HG03064 (cell line): ENCODE measurements around the gene TBX20.

ENCODE experiments used
- ATAC-seq: cut with Tn5 transposase; IDR thresholded peaks from one replicate; pipeline ENCODE4 v1.9.1; 2021; ENCODE audit warnings: low read depth; ENCODE audit not compliant: unreplicated experiment

The TBX20 gene

GRCh38 chr7:35253710-35254495 lies at the start of gene TBX20:
TBX20 (minus strand) TSS chr7:35254100; CDS start chr7:35253620, 480 bp downstream.
- no peak for ATAC-seq

GRCh38 chr7:35289376-35289775 lies 35.5 kb upstream of the TBX20 start:
- no peak for ATAC-seq

- ATAC-seq = no peak
Measured at GRCh38 chr7:35286986-35287385, 33.1 kb upstream of the TBX20 start.

- ATAC-seq = no peak
Measured at GRCh38 chr7:35286422-35286821, 32.5 kb upstream of the TBX20 start.

- ATAC-seq = no peak
Measured at GRCh38 chr7:35285799-35286198, 31.9 kb upstream of the TBX20 start.

- ATAC-seq = no peak
Measured at GRCh38 chr7:35280902-35281301, 27.0 kb upstream of the TBX20 start.

GRCh38 chr7:35277359-35277758 lies 23.5 kb upstream of the TBX20 start:
- ATAC-seq = no peak

- no peak for ATAC-seq
Measured at GRCh38 chr7:35272246-35272645, 18.3 kb upstream of the TBX20 start.

GRCh38 chr7:35268953-35269352 lies 15.1 kb upstream of the TBX20 start:
- no peak for ATAC-seq

GRCh38 chr7:35267411-35267810 lies 13.5 kb upstream of the TBX20 start:
- ATAC-seq = no peak

- ATAC-seq = no peak
Measured at GRCh38 chr7:35263396-35263795, 9.5 kb upstream of the TBX20 start.

GRCh38 chr7:35261476-35262285 lies 7.8 kb upstream of the TBX20 start:
- ATAC-seq = no peak

- no peak for ATAC-seq
Measured at GRCh38 chr7:35261041-35261440, 7.1 kb upstream of the TBX20 start.

- ATAC-seq = no peak
Measured at GRCh38 chr7:35260246-35260645, 6.3 kb upstream of the TBX20 start.

GRCh38 chr7:35259523-35259908 lies 5.6 kb upstream of the TBX20 start:
- ATAC-seq = no peak

- ATAC-seq = no peak
Measured at GRCh38 chr7:35258868-35259522, 5.1 kb upstream of the TBX20 start.

- no peak for ATAC-seq
Measured at GRCh38 chr7:35258125-35258867, 4.4 kb upstream of the TBX20 start.

- no peak for ATAC-seq
Measured at GRCh38 chr7:35257251-35258124, 3.6 kb upstream of the TBX20 start.

GRCh38 chr7:35256256-35257175 lies 2.6 kb upstream of the TBX20 start:
- no peak for ATAC-seq
